Transverse colon (tissue), 4 donors: Measurements from ENCODE around the gene IMP4. TPM values are rescaled to one million over a fixed set of nuclear protein-coding genes. Genes with fewer than 3 reads are reported as not detected.

Source experiments
- DNase-seq: peaks from one replicate; pipeline ENCODE4 v3.0.0-alpha.2; 2019
- H3K27ac ChIP-seq, 4 donors: fragments of 200-600 bp; sonication (generic); 2 replicates each; pipeline ENCODE4 v1.5.1; 2016 to 2018; ENCODE audit warnings: inconsistent platforms in 4 of 4
- H3K27me3 ChIP-seq: fragments of 200-600 bp; sonication (generic); 2 replicates; pipeline ENCODE4 v1.5.1; 2017; ENCODE audit warnings: inconsistent platforms
- H3K36me3 ChIP-seq, 4 donors: fragments of 200-600 bp; sonication (generic); 2 replicates each; pipeline ENCODE4 v1.5.1; 2017 to 2019; ENCODE audit warnings: inconsistent platforms in 4 of 4
- H3K4me1 ChIP-seq, 4 donors: fragments of 200-600 bp; sonication (generic); 2 replicates each; pipeline ENCODE4 v1.5.1; 2017 to 2020; ENCODE audit warnings: inconsistent platforms in 4 of 4
- H3K4me3 ChIP-seq, 4 donors: fragments of 200-600 bp; sonication (generic); 1 replicate in 1 of 4; 2 replicates in 3 of 4; pipeline versions ENCODE4 v1.5.1 to v1.6.1; 2017 to 2019; ENCODE audit warnings: inconsistent platforms in 4 of 4
- H3K9me3 ChIP-seq, 2 donors: fragments of 200-600 bp; sonication (generic); 2 replicates each; pipeline ENCODE4 v1.5.1; 2017 to 2019; ENCODE audit warnings: inconsistent platforms in 2 of 2
- EP300 ChIP-seq: sonication (generic); formaldehyde crosslinking; IDR thresholded peaks from one replicate; pipeline ENCODE4 v1.6.1; 2017; ENCODE audit warnings: antibody characterized with exemption, low read depth
- POLR2A ChIP-seq: fragments of 450-650 bp; IDR thresholded peaks from one replicate; pipeline ENCODE4 v1.6.1; 2016; ENCODE audit warnings: antibody characterized with exemption, mild to moderate bottlenecking, moderate library complexity
- POLR2AphosphoS5 ChIP-seq, 3 donors: sonication (generic); formaldehyde crosslinking; IDR thresholded peaks; one replicate each; pipeline ENCODE4 v1.6.1; 2016; ENCODE audit warnings: antibody characterized with exemption in 3 of 3
- WGBS, 2 donors: methylation state at CpG; one replicate each; pipeline ENCODE4 v1.1.5; 2018; ENCODE audit warnings: low coverage in 1 of 2; 5-methylcytosine and 5-hydroxymethylcytosine counted together
- in situ Hi-C, 4 donors: fragments of 200-750 bp; cut with MboI; loops; one replicate each; pipeline versions ENCODE4 v1.15.0 to v1.15.1; 2017; ENCODE audit warnings: low sequenced_read_pairs in 3 of 4, low pct_ligation_motif_present in 1 of 4, low pct_unique_long_range_greater_than_20kb in 1 of 4
- intact Hi-C: fragments of 100-400 bp; cut with DNase I; formaldehyde crosslinking; loops from one replicate; pipeline ENCODE4 v1.15.1; 2023; ENCODE audit warnings: low total_unique reads
- total RNA-seq, 4 donors: library from RNA; depleted of rRNA; stranded (reverse); fragments of >200 nt; gene quantifications; one replicate each; pipeline ENCODE4 v1.1.0, GENCODE V29; 2016
- TF ChIP-seq, protein P1 (sequence below), 5 experiments: fragments of 200-600 bp in 3 of 5; fragments of 450-650 bp in 2 of 5; sonication (generic) in 3 of 5; IDR thresholded peaks; 1 replicate in 2 of 5; 2 replicates in 3 of 5; pipeline ENCODE4 v1.5.1; 2016 to 2017; ENCODE audit warnings: antibody characterized with exemption in 5 of 5, inconsistent platforms in 3 of 5, mild to moderate bottlenecking in 2 of 5, moderate library complexity in 1 of 5

The IMP4 gene
- total RNA-seq, 4 donors from 2014 or later: 52.1 to 367 (median 83.7) TPM

DNA sequence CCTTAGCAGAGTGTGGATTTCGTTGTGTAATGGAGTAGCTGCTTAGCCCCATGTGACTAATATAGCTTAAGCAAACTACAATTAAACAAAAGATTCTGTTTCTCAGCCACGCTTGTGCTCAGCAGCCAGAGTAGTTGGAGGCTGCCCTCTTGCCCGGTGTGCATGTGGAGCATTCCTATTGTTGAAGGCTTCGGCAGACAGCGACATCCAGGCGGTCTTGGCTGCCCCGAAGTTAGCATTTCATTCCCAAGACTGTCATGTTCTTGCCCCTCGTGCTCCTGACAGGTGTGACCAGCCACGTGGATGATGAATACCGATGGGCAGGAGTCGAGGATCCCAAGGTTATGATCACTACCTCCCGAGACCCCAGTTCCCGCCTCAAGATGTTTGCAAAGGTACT lies 2.4 kb downstream of the IMP4 start:
- TF ChIP-seq EP300 (no peak), POLR2A (no peak), POLR2AphosphoS5 (IDR thresholded peaks at IDR 0.05) (no peak)
- TF ChIP-seq, protein P1, sequence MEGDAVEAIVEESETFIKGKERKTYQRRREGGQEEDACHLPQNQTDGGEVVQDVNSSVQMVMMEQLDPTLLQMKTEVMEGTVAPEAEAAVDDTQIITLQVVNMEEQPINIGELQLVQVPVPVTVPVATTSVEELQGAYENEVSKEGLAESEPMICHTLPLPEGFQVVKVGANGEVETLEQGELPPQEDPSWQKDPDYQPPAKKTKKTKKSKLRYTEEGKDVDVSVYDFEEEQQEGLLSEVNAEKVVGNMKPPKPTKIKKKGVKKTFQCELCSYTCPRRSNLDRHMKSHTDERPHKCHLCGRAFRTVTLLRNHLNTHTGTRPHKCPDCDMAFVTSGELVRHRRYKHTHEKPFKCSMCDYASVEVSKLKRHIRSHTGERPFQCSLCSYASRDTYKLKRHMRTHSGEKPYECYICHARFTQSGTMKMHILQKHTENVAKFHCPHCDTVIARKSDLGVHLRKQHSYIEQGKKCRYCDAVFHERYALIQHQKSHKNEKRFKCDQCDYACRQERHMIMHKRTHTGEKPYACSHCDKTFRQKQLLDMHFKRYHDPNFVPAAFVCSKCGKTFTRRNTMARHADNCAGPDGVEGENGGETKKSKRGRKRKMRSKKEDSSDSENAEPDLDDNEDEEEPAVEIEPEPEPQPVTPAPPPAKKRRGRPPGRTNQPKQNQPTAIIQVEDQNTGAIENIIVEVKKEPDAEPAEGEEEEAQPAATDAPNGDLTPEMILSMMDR (IDR thresholded peaks at IDR 0.05): no peak
- intact Hi-C loops: no loop called here
- Histone ChIP-seq H3K27ac (no peak overlapping the region), H3K4me3 (no peak overlapping the region), H3K9me3 (no peaks in the 10 kb centered on the region), H3K36me3 (peaks cover 0 to 28% (median 8%) of the 10 kb centered on the region in 4 donors), H3K27me3 (no peaks in the 10 kb centered on the region), H3K4me1 (peaks cover 14 to 22% (median 19%) of the 10 kb centered on the region in 4 donors)
- no peak for DNase-seq
- 83 to 91% methylated on average over 3 to 13 of the region's 13 CpGs for WGBS, 2 donors
- in situ Hi-C loops: loop anchor here in 3 of 4 donors (25.0 kb wide), 3 partner anchors 183 to 742 kb away; partner anchors contain the start of gene FAM168B (in 1 of the 3)

DNA sequence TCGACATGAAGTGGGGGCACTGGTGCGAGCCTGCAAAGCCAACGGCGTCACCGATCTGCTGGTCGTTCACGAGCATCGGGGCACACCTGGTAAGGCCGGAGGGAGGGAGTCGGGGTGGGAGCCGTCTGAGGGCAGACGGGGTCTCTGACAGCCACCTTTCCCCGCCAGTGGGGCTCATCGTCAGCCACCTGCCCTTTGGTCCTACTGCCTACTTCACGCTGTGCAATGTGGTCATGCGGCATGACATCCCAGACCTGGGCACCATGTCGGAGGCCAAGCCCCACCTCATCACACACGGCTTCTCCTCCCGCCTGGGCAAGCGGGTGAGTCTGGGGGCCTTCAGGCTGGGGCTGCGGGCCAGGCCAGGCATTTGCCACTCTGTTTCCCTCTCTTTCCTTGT lies 2.9 kb downstream of the IMP4 start:
- in situ Hi-C loops: loop anchor here in 3 of 4 donors (25.0 kb wide), 3 partner anchors 183 to 742 kb away; partner anchors contain the start of gene FAM168B (in 1 of the 3)

DNA sequence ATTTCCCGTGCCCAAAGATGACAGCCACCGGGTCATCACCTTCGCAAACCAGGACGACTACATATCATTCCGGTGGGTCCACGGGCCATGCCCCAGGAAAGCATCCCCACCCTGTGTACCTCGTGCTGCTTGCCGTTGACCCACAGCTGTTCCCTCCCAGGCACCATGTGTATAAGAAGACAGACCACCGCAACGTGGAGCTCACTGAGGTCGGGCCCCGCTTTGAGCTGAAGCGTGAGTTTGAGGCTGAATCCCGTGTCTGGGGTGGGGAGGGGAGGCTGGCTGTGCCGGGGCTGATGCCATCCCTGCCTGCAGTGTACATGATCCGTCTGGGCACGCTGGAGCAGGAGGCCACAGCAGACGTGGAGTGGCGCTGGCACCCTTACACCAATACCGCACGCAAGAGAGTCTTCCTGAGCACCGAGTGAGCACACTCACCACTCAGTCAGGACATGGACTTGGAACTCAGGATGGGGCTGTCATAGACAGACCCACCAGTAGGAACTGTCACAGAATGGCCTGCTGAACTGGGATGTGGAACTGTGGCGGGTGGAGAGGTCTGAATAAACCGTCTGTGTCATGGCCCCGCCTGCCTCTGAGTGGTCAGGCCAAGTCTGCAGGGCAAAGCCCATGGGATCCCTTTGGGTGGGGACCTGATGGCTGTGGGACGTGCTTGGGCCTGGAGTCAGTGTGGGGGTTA lies 3.5 kb downstream of the IMP4 start:
- peaks cover 11 to 17% (median 13%) of the 10 kb centered on the region in 4 donors for H3K4me1 ChIP-seq
- no peaks in the 10 kb centered on the region for H3K27me3 ChIP-seq
- WGBS, 2 donors: 91 to 100% methylated on average over 3 to 23 of the region's 26 CpGs
- peaks cover 0 to 28% (median 8%) of the 10 kb centered on the region in 4 donors for H3K36me3 ChIP-seq
- in situ Hi-C loops (loop anchor here in 3 of 4 donors (25.0 kb wide), 3 partner anchors 184 to 741 kb away; partner anchors contain the start of gene FAM168B (in 1 of the 3)), intact Hi-C loops (no loop called here)
- H3K27ac ChIP-seq: no peak overlapping the region
- H3K9me3 ChIP-seq: no peaks in the 10 kb centered on the region
- no peak overlapping the region for H3K4me3 ChIP-seq
- TF ChIP-seq POLR2A (no peak), EP300 (no peak), POLR2AphosphoS5 (IDR thresholded peaks at IDR 0.05) (no peak)
- TF ChIP-seq, protein P1 (IDR thresholded peaks at IDR 0.05): no peak
- DNase-seq: no peak

More for the DNA sequence above, 2.9 kb downstream of the IMP4 start:
- 90 to 96% methylated on average over 2 to 21 of the region's 21 CpGs for WGBS, 2 donors
- TF ChIP-seq POLR2A: no peak
- TF ChIP-seq, protein P1 (IDR thresholded peaks at IDR 0.05): no peak
- no peak for TF ChIP-seq POLR2AphosphoS5 (IDR thresholded peaks at IDR 0.05)
- TF ChIP-seq EP300: no peak
- DNase-seq: no peak
- no peak overlapping the region for H3K4me3 ChIP-seq
- peaks cover 0 to 28% (median 8%) of the 10 kb centered on the region in 4 donors for H3K36me3 ChIP-seq
- H3K9me3 ChIP-seq: no peaks in the 10 kb centered on the region
- H3K4me1 ChIP-seq: peaks cover 14 to 21% (median 18%) of the 10 kb centered on the region in 4 donors
- no peak overlapping the region for H3K27ac ChIP-seq
- H3K27me3 ChIP-seq: no peaks in the 10 kb centered on the region
- intact Hi-C loops: no loop called here

DNA sequence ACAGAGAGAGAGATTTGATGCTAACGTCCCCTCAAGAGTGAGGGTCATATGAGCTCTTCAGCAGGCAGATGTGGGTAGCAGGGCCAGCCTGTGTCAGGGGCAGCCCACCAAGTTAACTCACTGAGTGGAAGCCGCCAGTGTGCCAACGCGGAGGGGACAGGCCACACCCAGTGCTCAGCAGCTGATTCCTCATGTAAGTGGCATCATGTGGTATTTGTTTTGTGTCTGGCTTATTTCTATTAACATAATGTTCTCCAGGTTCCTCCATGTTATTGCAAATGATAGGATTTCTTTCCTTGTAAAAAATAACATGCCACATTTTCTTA lies 4.0 kb downstream of the IMP4 start:
- in situ Hi-C loops: loop anchor here in 3 of 4 donors (25.0 kb wide), 3 partner anchors 184 to 741 kb away; partner anchors contain the start of gene FAM168B (in 1 of the 3)
- H3K27ac ChIP-seq: no peak overlapping the region
- H3K4me1 ChIP-seq: peaks cover 7 to 12% (median 10%) of the 10 kb centered on the region in 4 donors
- no peak for TF ChIP-seq POLR2AphosphoS5 (IDR thresholded peaks at IDR 0.05)
- TF ChIP-seq, protein P1 (IDR thresholded peaks at IDR 0.05): no peak
- no peak for TF ChIP-seq EP300
- TF ChIP-seq POLR2A: no peak
- peaks cover 0 to 28% (median 8%) of the 10 kb centered on the region in 4 donors for H3K36me3 ChIP-seq
- intact Hi-C loops: no loop called here
- H3K27me3 ChIP-seq: no peaks in the 10 kb centered on the region
- no peaks in the 10 kb centered on the region for H3K9me3 ChIP-seq
- no peak overlapping the region for H3K4me3 ChIP-seq
- no peak for DNase-seq
- 83% methylated on average over 4 of the region's 4 CpGs; no CpG with 5 or more reads in 1 of the 2 donors for WGBS, 2 donors
